OCI-LY7 (cell line): ENCODE data around the gene SPN. TPM values are rescaled to one million over a fixed set of nuclear protein-coding genes. Genes with fewer than 3 reads are reported as not detected.
A peak's percentile ranks its signal among the peaks of the same experiment; 100 is the strongest.
"Not testable (repeated sequence)": the region's sequence is repeated elsewhere in the genome, so short reads cannot be mapped to it uniquely, and the experiment has no call there.

ENCODE experiments used
- BruUV-seq: library from RNA; stranded (reverse); fragments of 400-500 nt; replicated peaks from 2 replicates; lab custom pipeline; 2021; lab: Mats Ljungman, UMichigan
- CTCF ChIA-PET: fragments of 300-600 bp; sonication (Branson Sonifier 250); formaldehyde crosslinking; loops from one replicate; lab custom pipeline; 2022; ENCODE audit warnings: antibody characterized with exemption; ENCODE audit not compliant: unreplicated experiment; lab: Charles Lee
- POLR2A ChIA-PET: fragments of 300-600 bp; sonication (Branson Sonifier 250); formaldehyde crosslinking; loops from one replicate; lab custom pipeline; 2022; ENCODE audit warnings: antibody characterized with exemption; lab: Charles Lee
- DNase-seq: peaks from one replicate; pipeline ENCODE4 v3.0.0-alpha.2; 2015; ENCODE audit warnings: low spot score
- H2AFZ ChIP-seq: fragments of 200-600 bp; sonication (generic), shearing (Covaris generic); 2 replicates; pipeline ENCODE4 v1.6.1; 2014; ENCODE audit warnings: mild to moderate bottlenecking, antibody characterized with exemption, low read length, moderate library complexity
- H3K27ac ChIP-seq: fragments of 200-600 bp; sonication (generic); 2 replicates; pipeline ENCODE4 v1.5.1; 2014; ENCODE audit warnings: mixed run types, low read depth, mild to moderate bottlenecking, moderate library complexity, low read length, inconsistent platforms; ENCODE audit not compliant: poor library complexity, severe bottlenecking
- H3K36me3 ChIP-seq: fragments of 200-600 bp; sonication (generic); 2 replicates; pipeline ENCODE4 v1.6.1; 2014; ENCODE audit warnings: mild to moderate bottlenecking, antibody characterized with exemption, low read length, moderate library complexity, mixed read lengths; ENCODE audit not compliant: insufficient read depth
- H3K4me1 ChIP-seq: fragments of 200-600 bp; sonication (generic); 2 replicates; pipeline ENCODE4 v1.5.1; 2014; ENCODE audit warnings: mild to moderate bottlenecking, low read length; ENCODE audit not compliant: insufficient read depth, poor library complexity, severe bottlenecking
- H3K4me2 ChIP-seq: fragments of 200-600 bp; sonication (generic); 2 replicates; pipeline ENCODE4 v1.6.1; 2014; ENCODE audit warnings: mild to moderate bottlenecking, low read length
- H3K4me3 ChIP-seq: fragments of 200-600 bp; sonication (generic); 2 replicates; pipeline ENCODE4 v1.5.1; 2014; ENCODE audit warnings: mild to moderate bottlenecking, low read depth, low read length; ENCODE audit not compliant: poor library complexity, severe bottlenecking
- H3K79me2 ChIP-seq: fragments of 200-600 bp; sonication (generic); 2 replicates; pipeline ENCODE4 v1.6.1; 2016; ENCODE audit warnings: low read depth, mild to moderate bottlenecking, low read length, moderate library complexity, mixed read lengths; ENCODE audit not compliant: insufficient read depth
- H3K9me2 ChIP-seq: fragments of 200-600 bp; sonication (generic); 2 replicates; pipeline ENCODE4 v1.6.1; 2016; ENCODE audit warnings: mild to moderate bottlenecking, low read length, mixed read lengths; ENCODE audit not compliant: insufficient read depth
- H3K9me3 ChIP-seq: fragments of 200-600 bp; sonication (generic); 2 replicates; pipeline ENCODE4 v1.6.1; 2014; ENCODE audit warnings: mild to moderate bottlenecking, mixed run types, low read length, mixed read lengths
- H4K20me1 ChIP-seq: fragments of 200-600 bp; sonication (generic); 2 replicates; pipeline ENCODE4 v1.6.1; 2014; ENCODE audit warnings: mild to moderate bottlenecking, antibody characterized with exemption, low read length, moderate library complexity, mixed read lengths; ENCODE audit not compliant: insufficient read depth
- EZH2phosphoT487 ChIP-seq: fragments of 200-600 bp; sonication (generic); IDR thresholded peaks from 2 replicates; pipeline ENCODE4 v1.6.1; 2018; ENCODE audit warnings: low read depth, borderline replicate concordance, mild to moderate bottlenecking, mixed run types, antibody characterized with exemption, low read length, moderate library complexity, mixed read lengths
- intact Hi-C: fragments of 100-400 bp; cut with micrococcal nuclease; formaldehyde crosslinking; loops from one replicate; pipeline ENCODE4 v1.10.0; 2022; ENCODE audit not compliant: unreplicated experiment
- total RNA-seq, 2 experiments: library from RNA; depleted of rRNA in 1 of 2; stranded (reverse); fragments of >200 nt in 1 of 2; shearing (Covaris generic) in 1 of 2; gene quantifications; 2 replicates each; pipeline ENCODE4 v1.2.3, GENCODE V29; 2014 to 2022
- TF ChIP-seq, protein P1 (sequence below): fragments of 200-600 bp; sonication (generic); conservative IDR thresholded peaks from 2 replicates; pipeline ENCODE4 v1.5.1; 2014; ENCODE audit warnings: mild to moderate bottlenecking, antibody characterized with exemption, low read length, moderate library complexity, mixed read lengths

The SPN gene
- total RNA-seq, 2 experiments from 2014 or later, result 59.4 to 90.5 TPM

GRCh38 chr16:29686740-29687332 is 23.8 kb downstream of the SPN start:
- Histone ChIP-seq H3K4me2 (peak overlapping the region; percentile 24; the same call in 1 of the 2 replicates), H3K9me3 (no peaks in the 10 kb centered on the region), H3K4me1 (peaks cover 18% of the 10 kb centered on the region), H3K36me3 (no peaks in the 10 kb centered on the region), H2AFZ (no peak overlapping the region), H4K20me1 (no peaks in the 10 kb centered on the region), H3K9me2 (no peaks in the 10 kb centered on the region), H3K4me3 (no peak overlapping the region), H3K79me2 (no peaks in the 10 kb centered on the region), H3K27ac (no peak overlapping the region)
- CTCF ChIA-PET, result interaction anchor here (0.6 kb wide), 1 partner anchor 279 kb away, joined by 3 read pairs; no protein-coding TSS in a partner anchor
- POLR2A ChIA-PET, result interaction anchor here (0.6 to 1.7 kb wide), 2 partner anchors 10 to 43 kb away, joined by 4 to 8 read pairs; no protein-coding TSS in a partner anchor
- BruUV-seq, result no TSS peak
- intact Hi-C loops, result no loop called here
- no peak for TF ChIP-seq EZH2phosphoT487
- TF ChIP-seq, protein P1, sequence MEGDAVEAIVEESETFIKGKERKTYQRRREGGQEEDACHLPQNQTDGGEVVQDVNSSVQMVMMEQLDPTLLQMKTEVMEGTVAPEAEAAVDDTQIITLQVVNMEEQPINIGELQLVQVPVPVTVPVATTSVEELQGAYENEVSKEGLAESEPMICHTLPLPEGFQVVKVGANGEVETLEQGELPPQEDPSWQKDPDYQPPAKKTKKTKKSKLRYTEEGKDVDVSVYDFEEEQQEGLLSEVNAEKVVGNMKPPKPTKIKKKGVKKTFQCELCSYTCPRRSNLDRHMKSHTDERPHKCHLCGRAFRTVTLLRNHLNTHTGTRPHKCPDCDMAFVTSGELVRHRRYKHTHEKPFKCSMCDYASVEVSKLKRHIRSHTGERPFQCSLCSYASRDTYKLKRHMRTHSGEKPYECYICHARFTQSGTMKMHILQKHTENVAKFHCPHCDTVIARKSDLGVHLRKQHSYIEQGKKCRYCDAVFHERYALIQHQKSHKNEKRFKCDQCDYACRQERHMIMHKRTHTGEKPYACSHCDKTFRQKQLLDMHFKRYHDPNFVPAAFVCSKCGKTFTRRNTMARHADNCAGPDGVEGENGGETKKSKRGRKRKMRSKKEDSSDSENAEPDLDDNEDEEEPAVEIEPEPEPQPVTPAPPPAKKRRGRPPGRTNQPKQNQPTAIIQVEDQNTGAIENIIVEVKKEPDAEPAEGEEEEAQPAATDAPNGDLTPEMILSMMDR, result no peak
- no peak for DNase-seq

- H3K9me3 ChIP-seq, result no peaks in the 10 kb centered on the region
- TF ChIP-seq EZH2phosphoT487, result no peak
- TF ChIP-seq, protein P1, result no peak
- no peak overlapping the region for H2AFZ ChIP-seq
- H3K4me1 ChIP-seq, result peaks cover 18% of the 10 kb centered on the region
- no peaks in the 10 kb centered on the region for H3K9me2 ChIP-seq
- DNase-seq, result no peak
- CTCF ChIA-PET, result interaction anchor here (0.6 kb wide), 1 partner anchor 278 kb away, joined by 3 read pairs; no protein-coding TSS in a partner anchor
- no peaks in the 10 kb centered on the region for H3K79me2 ChIP-seq
- H3K4me3 ChIP-seq, result no peak overlapping the region
- H3K27ac ChIP-seq, result no peak overlapping the region
- POLR2A ChIA-PET, result interaction anchor here (1.7 kb wide), 1 partner anchor 11 kb away, joined by 4 read pairs; no protein-coding TSS in a partner anchor
- H3K36me3 ChIP-seq, result no peaks in the 10 kb centered on the region
- no TSS peak for BruUV-seq
- no peaks in the 10 kb centered on the region for H4K20me1 ChIP-seq
- H3K4me2 ChIP-seq, result no peak overlapping the region
- intact Hi-C loops, result no loop called here
Measured at GRCh38 chr16:29687755-29688154, 24.7 kb downstream of the SPN start.

DNA sequence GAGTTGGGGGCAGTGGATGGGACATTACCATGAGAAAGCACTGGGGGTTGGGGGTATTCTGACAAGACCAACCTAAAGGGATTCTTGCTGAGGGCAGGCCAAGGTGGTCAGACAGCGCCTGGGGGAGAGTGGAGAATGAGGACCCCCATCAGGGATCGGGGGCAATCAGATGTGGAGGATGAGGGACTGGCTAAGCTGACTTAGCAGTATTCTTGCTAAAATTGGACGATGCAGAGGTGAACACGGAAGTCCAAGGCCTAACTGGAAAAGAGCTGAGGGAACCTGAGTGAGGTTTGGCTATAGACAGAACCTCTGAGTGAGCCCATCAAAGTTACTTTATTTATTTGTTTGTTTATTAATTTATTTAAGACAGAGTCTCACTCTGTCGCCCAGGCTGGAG is 25.1 kb downstream of the SPN start:
- Histone ChIP-seq H3K27ac (no peak overlapping the region), H2AFZ (no peak overlapping the region), H3K4me3 (no peak overlapping the region), H4K20me1 (no peaks in the 10 kb centered on the region), H3K4me2 (no peak overlapping the region), H3K79me2 (no peaks in the 10 kb centered on the region), H3K9me3 (no peaks in the 10 kb centered on the region), H3K36me3 (no peaks in the 10 kb centered on the region), H3K9me2 (no peaks in the 10 kb centered on the region), H3K4me1 (peaks cover 18% of the 10 kb centered on the region)
- intact Hi-C loops, result no loop called here
- no peak for DNase-seq
- ChIA-PET POLR2A (no interaction called here), CTCF (no interaction called here)
- no TSS peak for BruUV-seq
- TF ChIP-seq EZH2phosphoT487, result no peak
- TF ChIP-seq, protein P1, result no peak

DNA sequence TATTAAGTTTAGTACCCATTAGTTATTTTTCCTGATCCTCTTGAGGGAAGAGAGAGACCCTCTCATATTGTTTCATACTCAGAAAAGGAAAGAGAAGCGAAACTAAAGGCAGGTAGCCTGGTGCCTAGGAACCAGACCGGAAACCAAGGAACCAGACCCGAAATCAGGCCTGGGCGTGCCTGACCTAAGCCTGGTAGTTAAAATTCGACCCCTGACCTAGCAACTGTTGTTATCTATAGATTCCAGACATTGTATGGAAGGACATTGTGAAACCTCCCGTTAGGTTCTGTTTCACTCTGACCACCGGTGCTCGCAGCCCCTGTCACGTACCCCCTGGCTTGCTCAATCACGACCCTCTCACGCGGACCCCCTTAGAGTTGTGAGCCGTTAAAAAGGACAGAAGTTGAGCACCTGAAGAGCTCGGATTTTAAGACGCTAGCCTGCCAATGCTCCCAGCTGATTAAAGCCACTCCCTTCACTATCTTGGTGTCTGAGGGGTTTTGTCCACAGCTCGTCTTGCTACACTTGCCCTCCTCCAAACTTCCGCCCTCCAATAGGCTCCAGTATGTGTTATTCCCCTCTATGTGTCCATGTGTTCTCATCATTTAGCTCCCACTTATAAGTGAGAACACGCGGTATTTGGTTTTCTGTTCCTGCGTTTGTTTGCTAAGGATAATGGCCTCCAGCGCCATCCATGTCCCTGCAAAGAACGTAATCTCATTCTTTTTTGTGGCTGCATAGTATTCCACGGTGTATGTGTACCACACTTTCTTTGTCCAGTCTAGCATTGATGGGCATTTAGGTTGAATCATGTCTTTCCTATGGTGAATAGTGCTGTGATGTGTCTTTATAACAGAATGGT is 26.7 kb downstream of the SPN start:
- POLR2A ChIA-PET, result interaction anchor here (1.2 kb wide), 1 partner anchor 11 kb away, joined by 3 read pairs; no protein-coding TSS in a partner anchor
- intact Hi-C loops, H4K20me1 ChIP-seq, DNase-seq, H3K9me2 ChIP-seq, H3K36me3 ChIP-seq, CTCF ChIA-PET, H3K4me3 ChIP-seq, H3K4me2 ChIP-seq, BruUV-seq, H2AFZ ChIP-seq, H3K79me2 ChIP-seq, H3K27ac ChIP-seq, H3K9me3 ChIP-seq: not testable (repeated sequence)
- H3K4me1 ChIP-seq, result peaks cover 18% of the 10 kb centered on the region
